H9 (cell line): ENCODE results near the gene PPARG. TPM values are rescaled to one million over a fixed set of nuclear protein-coding genes. Genes with fewer than 3 reads are reported as not detected.

Experiments
- DNase-seq: peaks from one replicate; pipeline ENCODE4 v3.0.0-alpha.2; 2017
- H2AFZ ChIP-seq: one replicate; pipeline ENCODE4 v1.6.1; 2013; ENCODE audit warnings: mild to moderate bottlenecking, low read length, control low read depth, moderate library complexity
- H2AK5ac ChIP-seq: 2 replicates; pipeline ENCODE4 v1.6.1; 2013; ENCODE audit warnings: low read length, control low read depth, mixed read lengths; ENCODE audit not compliant: insufficient read length
- H2BK120ac ChIP-seq: one replicate; pipeline ENCODE4 v1.6.1; 2013; ENCODE audit warnings: low read depth, mild to moderate bottlenecking, low read length, control low read depth, inconsistent platforms; ENCODE audit not compliant: poor library complexity, severe bottlenecking
- H2BK12ac ChIP-seq: 2 replicates; pipeline ENCODE4 v1.6.1; 2013; ENCODE audit warnings: low read length, control low read depth, mixed read lengths, low read depth; ENCODE audit not compliant: insufficient read length
- H2BK15ac ChIP-seq: 2 replicates; pipeline ENCODE4 v1.6.1; 2013; ENCODE audit warnings: low read depth, low read length, control low read depth
- H2BK20ac ChIP-seq: one replicate; pipeline ENCODE4 v1.6.1; 2013; ENCODE audit warnings: low read depth, mild to moderate bottlenecking, low read length, control low read depth, inconsistent platforms; ENCODE audit not compliant: poor library complexity, severe bottlenecking
- H2BK5ac ChIP-seq: 2 replicates; pipeline ENCODE4 v1.6.1; 2013; ENCODE audit warnings: low read length, control low read depth, mixed read lengths; ENCODE audit not compliant: insufficient read length
- H3K14ac ChIP-seq: 2 replicates; pipeline ENCODE4 v1.6.1; 2013; ENCODE audit warnings: low read length, control low read depth; ENCODE audit not compliant: insufficient read depth
- H3K18ac ChIP-seq: 2 replicates; pipeline ENCODE4 v1.6.1; 2013; ENCODE audit warnings: low read depth, mild to moderate bottlenecking, mixed read lengths, low read length, control low read depth; ENCODE audit not compliant: insufficient read length
- H3K23ac ChIP-seq: 2 replicates; pipeline ENCODE4 v1.6.1; 2013; ENCODE audit warnings: low read length, control low read depth, mixed read lengths, low read depth; ENCODE audit not compliant: insufficient read length
- H3K23me2 ChIP-seq: 2 replicates; pipeline ENCODE4 v1.6.1; 2013; ENCODE audit warnings: low read depth, mild to moderate bottlenecking, mixed read lengths, low read length, control low read depth; ENCODE audit not compliant: insufficient read length, poor library complexity, severe bottlenecking
- H3K27ac ChIP-seq: 2 replicates; pipeline ENCODE4 v1.5.1; 2013; ENCODE audit warnings: low read length, control low read depth, mixed read lengths, low read depth; ENCODE audit not compliant: insufficient read length
- H3K27me3 ChIP-seq: 2 replicates; pipeline ENCODE4 v1.6.1; 2013; ENCODE audit warnings: low read length, control low read depth, inconsistent platforms; ENCODE audit not compliant: insufficient read depth
- H3K4ac ChIP-seq: 2 replicates; pipeline ENCODE4 v1.6.1; 2013; ENCODE audit warnings: low read depth, mild to moderate bottlenecking, control low read depth, inconsistent platforms, low read length, moderate library complexity
- H3K4me1 ChIP-seq: 2 replicates; pipeline ENCODE4 v1.6.1; 2013; ENCODE audit warnings: low read length, control low read depth, inconsistent platforms; ENCODE audit not compliant: insufficient read depth
- H3K4me2 ChIP-seq: 2 replicates; pipeline ENCODE4 v1.6.1; 2013; ENCODE audit warnings: low read length, control low read depth, mixed read lengths; ENCODE audit not compliant: insufficient read length, insufficient read depth
- H3K56ac ChIP-seq: 2 replicates; pipeline ENCODE4 v1.6.1; 2013; ENCODE audit warnings: low read depth, mild to moderate bottlenecking, mixed read lengths, low read length, control low read depth; ENCODE audit not compliant: insufficient read length
- H3K79me1 ChIP-seq: 2 replicates; pipeline ENCODE4 v1.6.1; 2013; ENCODE audit warnings: low read depth, mild to moderate bottlenecking, moderate library complexity, low read length, control low read depth, inconsistent platforms; ENCODE audit not compliant: insufficient read depth, poor library complexity, severe bottlenecking
- H3K79me2 ChIP-seq: 2 replicates; pipeline ENCODE4 v1.6.1; 2013; ENCODE audit warnings: low read length, control low read depth, inconsistent platforms; ENCODE audit not compliant: insufficient read depth
- H3K9ac ChIP-seq: 2 replicates; pipeline ENCODE4 v1.6.1; 2013; ENCODE audit warnings: low read length, control low read depth, mixed read lengths; ENCODE audit not compliant: insufficient read length; ENCODE audit errors: extremely low read depth
- H3K9me3 ChIP-seq: one replicate; pipeline ENCODE4 v1.6.1; 2013; ENCODE audit warnings: low read depth, low read length, inconsistent platforms; ENCODE audit not compliant: control insufficient read depth
- H3T11ph ChIP-seq: one replicate; pipeline ENCODE4 v1.6.1; 2013; ENCODE audit warnings: mild to moderate bottlenecking, low read length, control low read depth, inconsistent platforms
- H4K20me1 ChIP-seq: one replicate; pipeline ENCODE4 v1.6.1; 2013; ENCODE audit not compliant: control insufficient read depth, insufficient read length, insufficient read depth
- H4K5ac ChIP-seq: 2 replicates; pipeline ENCODE4 v1.6.1; 2013; ENCODE audit warnings: low read depth, mild to moderate bottlenecking, mixed read lengths, low read length, control low read depth; ENCODE audit not compliant: insufficient read length
- H4K8ac ChIP-seq: replicated peaks from 2 replicates; pipeline ENCODE4 v1.6.1; 2013; ENCODE audit warnings: low read length, control low read depth, mixed read lengths, low read depth; ENCODE audit not compliant: insufficient read length
- H4K91ac ChIP-seq: 2 replicates; pipeline ENCODE4 v1.6.1; 2013; ENCODE audit warnings: low read depth, mild to moderate bottlenecking, moderate library complexity, mixed read lengths, low read length, control low read depth; ENCODE audit not compliant: insufficient read length
- H3K27ac Mint-ChIP-seq, 3 experiments: 2 replicates in 2 of 3; 3 replicates in 1 of 3; pipeline ENCODE4 v1.8.0; 2020 to 2021; ENCODE audit warnings: mixed read lengths in 3 of 3, mild to moderate bottlenecking in 1 of 3, moderate library complexity in 1 of 3
- H3K27me3 Mint-ChIP-seq: 2 replicates; pipeline ENCODE4 v1.8.0; 2021; ENCODE audit warnings: low read depth, mild to moderate bottlenecking, moderate library complexity, mixed read lengths
- H3K36me3 Mint-ChIP-seq, 3 experiments: 2 replicates in 2 of 3; 3 replicates in 1 of 3; pipeline ENCODE4 v1.8.0; 2020 to 2021; ENCODE audit warnings: low read depth in 3 of 3, mixed read lengths in 3 of 3; ENCODE audit not compliant: insufficient read depth in 1 of 3
- H3K4me1 Mint-ChIP-seq, 2 experiments: 2 replicates each; pipeline ENCODE4 v1.8.0; 2020; ENCODE audit warnings: mixed read lengths in 2 of 2
- H3K4me3 Mint-ChIP-seq, 2 experiments: 2 replicates in 1 of 2; 3 replicates in 1 of 2; pipeline ENCODE4 v1.8.0; 2020 to 2021; ENCODE audit warnings: mild to moderate bottlenecking in 2 of 2, mixed read lengths in 2 of 2, moderate library complexity in 1 of 2
- H3K9me3 Mint-ChIP-seq, 2 experiments: 2 replicates in 1 of 2; 3 replicates in 1 of 2; pipeline ENCODE4 v1.8.0; 2020; ENCODE audit warnings: mild to moderate bottlenecking in 2 of 2, mixed read lengths in 2 of 2, moderate library complexity in 1 of 2
- WGBS: extraction: QIAGEN DNeasy Blood & Tissue Kit; methylation state at CpG from one replicate; pipeline ENCODE4 v1.1.7; 2013; ENCODE audit warnings: missing lambda C conversion rate, low lambda C conversion rate, mixed read lengths; ENCODE audit not compliant: insufficient read length; ENCODE audit errors: extremely low coverage; 5-methylcytosine and 5-hydroxymethylcytosine counted together
- total RNA-seq: library from RNA; stranded (reverse); gene quantifications from 2 replicates; pipeline ENCODE4 v1.2.1, GENCODE V29; 2021
- TF ChIP-seq, protein P1 (sequence below): fragments of 200-600 bp; sonication (generic); conservative IDR thresholded peaks from 3 replicates; pipeline ENCODE4 v1.8.0; 2021; ENCODE audit warnings: antibody characterized with exemption, mild to moderate bottlenecking

The PPARG gene
- total RNA-seq, 1 experiment from 2014 or later: 0.42 TPM

DNA sequence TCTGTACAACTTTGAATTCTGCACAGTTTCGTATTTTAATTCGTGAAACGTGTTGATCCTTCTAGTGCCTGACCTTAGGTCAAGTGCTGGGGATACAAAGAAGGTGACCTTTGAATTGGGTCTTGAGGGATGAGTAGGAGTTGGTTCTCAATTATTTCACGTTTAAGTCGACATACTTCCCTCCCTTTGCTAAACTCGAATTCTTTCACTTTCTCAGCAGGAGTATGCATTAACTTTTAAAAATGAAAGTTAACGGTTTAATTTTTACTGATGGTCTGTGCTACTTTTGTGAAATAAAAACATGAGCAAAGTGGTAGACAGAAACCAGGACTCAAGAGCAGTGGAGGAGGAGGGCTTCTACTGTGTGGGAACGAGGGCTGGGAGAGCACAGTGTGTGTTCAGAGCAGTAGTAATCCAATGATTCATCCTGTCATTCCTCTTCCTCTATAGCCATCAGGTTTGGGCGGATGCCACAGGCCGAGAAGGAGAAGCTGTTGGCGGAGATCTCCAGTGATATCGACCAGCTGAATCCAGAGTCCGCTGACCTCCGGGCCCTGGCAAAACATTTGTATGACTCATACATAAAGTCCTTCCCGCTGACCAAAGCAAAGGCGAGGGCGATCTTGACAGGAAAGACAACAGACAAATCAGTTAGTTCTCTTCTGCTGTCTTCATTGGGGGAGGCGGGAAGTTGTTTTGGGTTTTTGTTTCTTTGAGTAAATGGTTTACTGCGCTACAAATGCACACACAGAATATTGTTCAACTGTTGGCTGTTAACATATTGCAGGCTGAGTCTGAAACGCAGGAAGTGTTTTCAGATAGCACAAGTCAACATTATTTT is 116.8 kb downstream of the PPARG start:
- Histone ChIP-seq H3K18ac (no peak overlapping the region), H4K20me1 (peaks cover 4% of the 10 kb centered on the region), H3K27ac (no peak overlapping the region), H3K56ac (no peak overlapping the region), H2AFZ (no peak overlapping the region), H2BK12ac (no peak overlapping the region), H3K79me2 (no peaks in the 10 kb centered on the region), H2BK20ac (no peak overlapping the region), H3K23ac (no peak overlapping the region), H4K91ac (no peak overlapping the region), H4K5ac (no peak overlapping the region), H3K79me1 (no peaks in the 10 kb centered on the region), H3K14ac (no peak overlapping the region), H3K4me1 (no peaks in the 10 kb centered on the region), H3K27me3 (no peaks in the 10 kb centered on the region; the same call in 1 of the 2 replicates), H2BK120ac (no peak overlapping the region), H3K9me3 (no peaks in the 10 kb centered on the region), H3K4ac (no peak overlapping the region), H3K23me2 (no peaks in the 10 kb centered on the region), H3T11ph (no peak overlapping the region), H2BK15ac (no peak overlapping the region), H3K9ac (no peak overlapping the region), H2BK5ac (no peak overlapping the region), H3K4me2 (no peak overlapping the region), H4K8ac (no peak overlapping the region), H2AK5ac (no peak overlapping the region)
- TF ChIP-seq, protein P1, sequence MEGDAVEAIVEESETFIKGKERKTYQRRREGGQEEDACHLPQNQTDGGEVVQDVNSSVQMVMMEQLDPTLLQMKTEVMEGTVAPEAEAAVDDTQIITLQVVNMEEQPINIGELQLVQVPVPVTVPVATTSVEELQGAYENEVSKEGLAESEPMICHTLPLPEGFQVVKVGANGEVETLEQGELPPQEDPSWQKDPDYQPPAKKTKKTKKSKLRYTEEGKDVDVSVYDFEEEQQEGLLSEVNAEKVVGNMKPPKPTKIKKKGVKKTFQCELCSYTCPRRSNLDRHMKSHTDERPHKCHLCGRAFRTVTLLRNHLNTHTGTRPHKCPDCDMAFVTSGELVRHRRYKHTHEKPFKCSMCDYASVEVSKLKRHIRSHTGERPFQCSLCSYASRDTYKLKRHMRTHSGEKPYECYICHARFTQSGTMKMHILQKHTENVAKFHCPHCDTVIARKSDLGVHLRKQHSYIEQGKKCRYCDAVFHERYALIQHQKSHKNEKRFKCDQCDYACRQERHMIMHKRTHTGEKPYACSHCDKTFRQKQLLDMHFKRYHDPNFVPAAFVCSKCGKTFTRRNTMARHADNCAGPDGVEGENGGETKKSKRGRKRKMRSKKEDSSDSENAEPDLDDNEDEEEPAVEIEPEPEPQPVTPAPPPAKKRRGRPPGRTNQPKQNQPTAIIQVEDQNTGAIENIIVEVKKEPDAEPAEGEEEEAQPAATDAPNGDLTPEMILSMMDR: no peak
- Mint-ChIP-seq H3K27ac (no peak overlapping the region; a peak in 1 of 7 replicates), H3K27me3 (peaks cover 6% of the 10 kb centered on the region), H3K4me3 (no peak overlapping the region), H3K4me1 (no peaks in the 10 kb centered on the region), H3K9me3 (no peaks in the 10 kb centered on the region), H3K36me3 (no peaks in the 10 kb centered on the region)
- no CpG with 5 or more reads among the region's 20 CpGs for WGBS
- DNase-seq: no peak
